MCF 10A (cell line): ENCODE data around the gene TELO2. TPM values are rescaled to one million over a fixed set of nuclear protein-coding genes. Genes with fewer than 3 reads are reported as not detected.

Source experiments
- BruUV-seq: library from RNA; stranded (reverse); fragments of 400-500 nt; replicated peaks from 2 replicates; lab custom pipeline; 2021; lab: Mats Ljungman, UMichigan
- CTCF ChIA-PET: fragments of 300-600 bp; sonication (Branson Sonifier 250); formaldehyde crosslinking; extraction: SDS; loops from one replicate; lab custom pipeline; 2021; ENCODE audit warnings: antibody characterized with exemption, inconsistent platforms; lab: Yijun Ruan, JAX
- POLR2A ChIA-PET: fragments of 300-600, 350-650 bp; sonication (Branson Sonifier 250); formaldehyde crosslinking; extraction: SDS; loops from one replicate; lab custom pipeline; 2020; ENCODE audit warnings: antibody characterized with exemption, inconsistent platforms; lab: Yijun Ruan, JAX
- DNase-seq: peaks from one replicate; pipeline ENCODE4 v3.0.0-alpha.2; 2018; ENCODE audit not compliant: unreplicated experiment
- H3K27ac Mint-ChIP-seq: one replicate; pipeline ENCODE4 v1.8.0; 2022; ENCODE audit warnings: mild to moderate bottlenecking, low read depth, mixed read lengths; ENCODE audit not compliant: unreplicated experiment
- H3K27me3 Mint-ChIP-seq: one replicate; pipeline ENCODE4 v1.8.0; 2022; ENCODE audit warnings: mixed read lengths; ENCODE audit not compliant: insufficient read depth, unreplicated experiment
- H3K36me3 Mint-ChIP-seq: one replicate; pipeline ENCODE4 v1.8.0; 2022; ENCODE audit warnings: mild to moderate bottlenecking, moderate library complexity, mixed read lengths; ENCODE audit not compliant: insufficient read depth, unreplicated experiment
- H3K4me1 Mint-ChIP-seq: one replicate; pipeline ENCODE4 v1.8.0; 2022; ENCODE audit warnings: mixed read lengths; ENCODE audit not compliant: insufficient read depth, unreplicated experiment
- H3K4me3 Mint-ChIP-seq: one replicate; pipeline ENCODE4 v1.8.0; 2022; ENCODE audit warnings: mild to moderate bottlenecking, moderate library complexity, mixed read lengths; ENCODE audit not compliant: unreplicated experiment
- H3K9me3 Mint-ChIP-seq: one replicate; pipeline ENCODE4 v1.8.0; 2022; ENCODE audit warnings: mixed read lengths; ENCODE audit not compliant: unreplicated experiment
- CTCF ChIP-seq: fragments of 200-600 bp; IDR thresholded peaks from one replicate; pipeline ENCODE4 v1.8.0; 2022; ENCODE audit warnings: antibody characterized with exemption, mild to moderate bottlenecking; ENCODE audit not compliant: unreplicated experiment
- intact Hi-C: fragments of 100-400 bp; cut with micrococcal nuclease; formaldehyde crosslinking; loops from 2 replicates; pipeline ENCODE4 v1.14.1; 2022
- total RNA-seq: library from RNA; stranded (reverse); gene quantifications from 2 replicates; pipeline ENCODE4 v1.2.3, GENCODE V29; 2022

Gene TELO2
- total RNA-seq, 1 experiment from 2014 or later: 31.3 TPM

- H3K27me3 Mint-ChIP-seq: no peaks in the 10 kb centered on the region
- intact Hi-C loops: no loop called here
- BruUV-seq: no TSS peak
- no peak overlapping the region for H3K27ac Mint-ChIP-seq
- CTCF ChIA-PET: interaction anchor here (0.5 kb wide), 1 partner anchor 209 kb away, joined by 3 read pairs; no protein-coding TSS in a partner anchor
- POLR2A ChIA-PET: no interaction called here
- H3K4me1 Mint-ChIP-seq: peaks cover 8% of the 10 kb centered on the region
- no peak overlapping the region for H3K4me3 Mint-ChIP-seq
- TF ChIP-seq CTCF: no peak
- H3K9me3 Mint-ChIP-seq: no peaks in the 10 kb centered on the region
- DNase-seq: no peak
- peaks cover 10% of the 10 kb centered on the region for H3K36me3 Mint-ChIP-seq
Measured at GRCh38 chr16:1539720-1540555, 46.8 kb downstream of the TELO2 start.

DNA sequence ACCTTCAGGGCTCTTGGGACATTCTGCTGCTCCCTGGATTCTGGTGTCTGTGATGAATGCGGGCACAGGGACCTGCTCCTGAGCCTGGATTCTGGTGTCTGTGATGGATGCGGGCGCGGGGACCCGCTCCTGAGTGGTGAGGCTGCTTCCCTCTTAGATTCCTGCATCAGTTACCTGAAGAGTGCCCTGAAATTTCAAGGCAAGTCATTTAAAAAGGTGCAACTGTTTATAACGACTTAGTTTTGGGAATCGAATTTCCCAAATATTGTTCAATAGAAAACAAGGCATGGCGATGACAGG lies 47.3 kb downstream of the TELO2 start:
- Mint-ChIP-seq H3K4me1 (peaks cover 8% of the 10 kb centered on the region), H3K9me3 (no peaks in the 10 kb centered on the region), H3K27ac (no peak overlapping the region), H3K4me3 (no peak overlapping the region), H3K36me3 (peaks cover 10% of the 10 kb centered on the region), H3K27me3 (no peaks in the 10 kb centered on the region)
- ChIA-PET POLR2A (no interaction called here), CTCF (no interaction called here)
- intact Hi-C loops: no loop called here
- no peak for DNase-seq
- BruUV-seq: no TSS peak
- no peak for TF ChIP-seq CTCF

- Mint-ChIP-seq H3K27me3 (no peaks in the 10 kb centered on the region), H3K36me3 (peaks cover 10% of the 10 kb centered on the region), H3K4me1 (peaks cover 8% of the 10 kb centered on the region), H3K4me3 (no peak overlapping the region), H3K27ac (no peak overlapping the region), H3K9me3 (no peaks in the 10 kb centered on the region)
- BruUV-seq: no TSS peak
- intact Hi-C loops: no loop called here
- no peak for TF ChIP-seq CTCF
- CTCF ChIA-PET: no interaction called here
- no peak for DNase-seq
- POLR2A ChIA-PET: interaction anchor here (0.5 kb wide), 1 partner anchor 241 kb away, joined by 5 read pairs; the partner anchor contains the start of genes NUBP2 and SPSB3
Measured at GRCh38 chr16:1541293-1542165, 48.4 kb downstream of the TELO2 start.

- intact Hi-C loops: no loop called here
- Mint-ChIP-seq H3K27ac (no peak overlapping the region), H3K4me1 (peaks cover 8% of the 10 kb centered on the region), H3K27me3 (no peaks in the 10 kb centered on the region), H3K4me3 (no peak overlapping the region), H3K36me3 (peaks cover 9% of the 10 kb centered on the region), H3K9me3 (no peaks in the 10 kb centered on the region)
- CTCF ChIA-PET: no interaction called here
- DNase-seq: no peak
- TF ChIP-seq CTCF: no peak
- BruUV-seq: no TSS peak
- POLR2A ChIA-PET: no interaction called here
Measured at GRCh38 chr16:1542166-1542500, 49.0 kb downstream of the TELO2 start.
